Progenitor cell of endocrine pancreas (in vitro differentiated cells): ENCODE data around the gene NEDD1. TPM values are rescaled to one million over a fixed set of nuclear protein-coding genes. Genes with fewer than 3 reads are reported as not detected.

Source experiments
- DNase-seq: peaks from one replicate; pipeline ENCODE4 v3.0.0; 2021; ENCODE audit warnings: low spot score; ENCODE audit not compliant: unreplicated experiment
- H3K27ac Mint-ChIP-seq: 2 replicates; pipeline ENCODE4 v1.8.0; 2021; ENCODE audit warnings: mild to moderate bottlenecking, moderate library complexity, mixed read lengths
- H3K27me3 Mint-ChIP-seq: 2 replicates; pipeline ENCODE4 v1.8.0; 2021; ENCODE audit warnings: mixed read lengths
- H3K36me3 Mint-ChIP-seq: 2 replicates; pipeline ENCODE4 v1.8.0; 2022; ENCODE audit warnings: mixed read lengths; ENCODE audit not compliant: insufficient read depth
- H3K4me1 Mint-ChIP-seq: 2 replicates; pipeline ENCODE4 v1.8.0; 2021; ENCODE audit warnings: low read depth, mixed read lengths
- H3K4me3 Mint-ChIP-seq: 2 replicates; pipeline ENCODE4 v1.8.0; 2021; ENCODE audit warnings: low read depth, mild to moderate bottlenecking, moderate library complexity, mixed read lengths
- H3K9me3 Mint-ChIP-seq: 2 replicates; pipeline ENCODE4 v1.8.0; 2021; ENCODE audit warnings: low read depth, mixed read lengths
- CTCF ChIP-seq: fragments of 200-600 bp; sonication (generic); IDR thresholded peaks from one replicate; pipeline ENCODE4 v1.5.0; 2021; ENCODE audit warnings: antibody characterized with exemption, mild to moderate bottlenecking; ENCODE audit not compliant: unreplicated experiment
- long read RNA-seq: library from polyadenylated mRNA; unstranded; transcript quantifications from one replicate; pipeline ENCODE4 v2.0.0, GENCODE V29; 2020
- total RNA-seq: library from RNA; stranded (reverse); gene quantifications from 2 replicates; pipeline ENCODE4 v1.2.1, GENCODE V29; 2021

The NEDD1 gene
- 24.3 and 24.9 TPM in 2 replicates for total RNA-seq
- long read RNA-seq, full-length matches to known transcripts, result 62 of 143 reads
- long read RNA-seq, partial matches to known transcripts, result 39 of 143 reads
- long read RNA-seq, other reads (novel, unspliced or antisense), result 42 of 143 reads

GRCh38 chr12:96906849-96907670, at the start of gene NEDD1:
NEDD1 (plus strand) TSS chr12:96907257; CDS start chr12:96909760, 2,503 bp downstream.
- H3K4me3 Mint-ChIP-seq, result peak within 1 kb of the TSS; percentile 84
- peak within 1 kb of the TSS; percentile 96 for H3K27ac Mint-ChIP-seq
- no peaks in the 10 kb centered on the region for H3K9me3 Mint-ChIP-seq
- H3K4me1 Mint-ChIP-seq, result peaks cover 26% of the 10 kb centered on the region
- peaks cover 2% of the 10 kb centered on the region for H3K36me3 Mint-ChIP-seq
- H3K27me3 Mint-ChIP-seq, result no peaks in the 10 kb centered on the region
- TF ChIP-seq CTCF, result no peak
- peak; percentile 84 for DNase-seq

- H3K27me3 Mint-ChIP-seq, result no peaks in the 10 kb centered on the region
- H3K4me1 Mint-ChIP-seq, result peaks cover 6% of the 10 kb centered on the region
- DNase-seq, result no peak
- no peak overlapping the region for H3K27ac Mint-ChIP-seq
- no peak for TF ChIP-seq CTCF
- H3K4me3 Mint-ChIP-seq, result no peak overlapping the region
- no peaks in the 10 kb centered on the region for H3K36me3 Mint-ChIP-seq
- H3K9me3 Mint-ChIP-seq, result peaks cover 13% of the 10 kb centered on the region
These were observed 48.9 kb upstream of the NEDD1 start for GRCh38 chr12:96858162-96858561.

- Mint-ChIP-seq H3K36me3 (no peaks in the 10 kb centered on the region), H3K27me3 (no peaks in the 10 kb centered on the region), H3K9me3 (peaks cover 9% of the 10 kb centered on the region), H3K27ac (no peak overlapping the region), H3K4me1 (peaks cover 6% of the 10 kb centered on the region), H3K4me3 (no peak overlapping the region)
- no peak for DNase-seq
- TF ChIP-seq CTCF, result no peak
These were observed 45.4 kb upstream of the NEDD1 start for GRCh38 chr12:96861656-96862055.

- Mint-ChIP-seq H3K27ac (no peak overlapping the region), H3K27me3 (no peaks in the 10 kb centered on the region), H3K4me3 (no peak overlapping the region), H3K36me3 (no peaks in the 10 kb centered on the region), H3K9me3 (peaks cover 5% of the 10 kb centered on the region), H3K4me1 (peaks cover 6% of the 10 kb centered on the region)
- DNase-seq, result no peak
- TF ChIP-seq CTCF, result no peak
These were observed 44.7 kb upstream of the NEDD1 start for GRCh38 chr12:96862326-96862725.

GRCh38 chr12:96864335-96864734, 42.7 kb upstream of the NEDD1 start:
- H3K27ac Mint-ChIP-seq, result no peak overlapping the region
- H3K4me1 Mint-ChIP-seq, result peaks cover 6% of the 10 kb centered on the region
- no peak overlapping the region for H3K4me3 Mint-ChIP-seq
- no peak for DNase-seq
- no peaks in the 10 kb centered on the region for H3K36me3 Mint-ChIP-seq
- TF ChIP-seq CTCF, result no peak
- no peaks in the 10 kb centered on the region for H3K27me3 Mint-ChIP-seq
- H3K9me3 Mint-ChIP-seq, result no peaks in the 10 kb centered on the region
